NCI-H82 treated with DMSO at 0.1 percent for 48 hours (cell line): Measurements from ENCODE around the gene CDH9.
"Not testable (repeated sequence)": the region's sequence is repeated elsewhere in the genome, so short reads cannot be mapped to it uniquely, and the experiment has no call there.

Experiments
- DNase-seq: peaks from one replicate; lab custom pipeline; 2025; ENCODE audit not compliant: unreplicated experiment; lab: John Stamatoyannopoulos, UW

CDH9 gene

GRCh38 chr5:26948921-26949320 is 89.5 kb downstream of the CDH9 start:
- DNase-seq, result no peak

DNA sequence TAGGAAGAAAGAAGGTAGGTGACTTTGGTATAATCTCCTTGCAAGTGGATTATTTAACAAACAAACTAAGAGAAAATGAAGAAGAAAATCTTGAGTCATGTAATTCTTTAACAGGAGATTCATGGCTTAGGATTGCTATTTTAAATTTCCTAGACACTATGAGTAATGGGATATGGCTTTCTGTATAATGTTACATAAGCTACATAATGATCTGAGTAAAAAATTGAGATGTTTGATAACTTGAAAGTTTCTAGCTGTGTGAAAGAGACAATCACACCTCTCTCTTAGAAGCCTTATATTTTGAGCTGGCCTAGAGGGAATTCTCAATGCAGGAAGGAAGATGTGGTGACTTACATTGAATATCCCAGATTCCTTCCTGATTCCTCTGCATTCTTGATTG is 92.5 kb downstream of the CDH9 start:
- DNase-seq, result no peak

- no peak for DNase-seq
Observed at GRCh38 chr5:26942481-26942880, 95.9 kb downstream of the CDH9 start.

DNA sequence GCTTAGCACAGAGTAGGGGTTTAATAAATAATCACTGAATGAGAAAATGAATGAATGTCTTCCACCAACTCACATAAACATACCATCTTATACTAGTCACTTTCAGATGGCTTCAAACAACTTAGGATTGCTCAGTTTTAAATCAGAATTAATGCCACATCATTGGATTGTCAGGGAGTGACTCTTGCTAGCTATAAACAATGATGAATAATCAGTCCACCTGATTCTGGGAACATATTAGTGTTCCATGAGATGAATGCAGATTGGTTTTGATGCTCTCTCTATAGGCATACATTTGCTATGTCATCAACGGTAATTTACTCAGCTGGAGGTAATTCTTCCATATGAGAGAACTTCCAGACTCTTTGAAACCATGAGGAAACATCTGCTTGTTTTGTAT is 97.4 kb downstream of the CDH9 start:
- no peak for DNase-seq

GRCh38 chr5:26932238-26932637 is 106.1 kb downstream of the CDH9 start:
- DNase-seq, result no peak

GRCh38 chr5:26921439-26921838 is 116.9 kb downstream of the CDH9 start:
- no peak for DNase-seq

DNA sequence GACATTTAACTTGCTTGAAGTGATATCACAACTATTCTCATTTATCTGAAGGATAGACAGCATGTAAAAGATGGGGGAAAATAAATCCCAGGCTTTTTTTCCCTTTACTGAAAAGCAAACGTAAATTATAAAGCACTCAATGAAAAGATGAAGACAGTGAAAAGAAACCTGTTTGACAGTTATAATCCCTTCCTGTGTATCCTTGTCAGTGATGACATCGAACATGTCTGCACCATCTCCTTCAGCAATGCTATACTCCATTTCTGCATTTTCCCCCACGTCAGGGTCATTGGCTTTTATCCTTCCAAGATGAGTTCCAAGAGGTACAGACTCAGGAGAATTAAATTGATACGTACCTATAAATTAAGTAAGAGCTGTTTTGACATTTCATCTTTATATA is 134.9 kb downstream of the CDH9 start:
- no peak for DNase-seq

- DNase-seq, result no peak
Observed at GRCh38 chr5:26894719-26895263, 143.6 kb downstream of the CDH9 start.

DNA sequence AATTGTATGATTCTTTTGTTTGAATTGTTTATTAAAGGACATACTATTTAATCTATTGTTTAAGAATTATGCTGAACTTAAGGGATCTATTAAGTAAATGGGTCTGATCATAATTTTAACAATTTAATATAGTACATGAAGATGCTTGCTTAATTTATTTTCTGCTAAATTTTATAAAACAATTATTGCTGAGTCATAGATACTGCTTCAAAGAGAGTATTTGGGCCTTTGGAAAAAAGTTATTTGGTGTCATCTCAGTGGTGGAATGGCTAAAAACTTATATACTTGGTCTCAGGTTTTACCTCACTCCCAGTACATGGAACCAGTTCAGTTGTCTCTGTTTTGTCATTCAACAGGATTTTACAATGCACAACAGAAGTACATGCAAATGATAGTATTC is 145.3 kb downstream of the CDH9 start:
- no peak for DNase-seq

GRCh38 chr5:26889815-26890214 is 148.6 kb downstream of the CDH9 start:
- no peak for DNase-seq

DNA sequence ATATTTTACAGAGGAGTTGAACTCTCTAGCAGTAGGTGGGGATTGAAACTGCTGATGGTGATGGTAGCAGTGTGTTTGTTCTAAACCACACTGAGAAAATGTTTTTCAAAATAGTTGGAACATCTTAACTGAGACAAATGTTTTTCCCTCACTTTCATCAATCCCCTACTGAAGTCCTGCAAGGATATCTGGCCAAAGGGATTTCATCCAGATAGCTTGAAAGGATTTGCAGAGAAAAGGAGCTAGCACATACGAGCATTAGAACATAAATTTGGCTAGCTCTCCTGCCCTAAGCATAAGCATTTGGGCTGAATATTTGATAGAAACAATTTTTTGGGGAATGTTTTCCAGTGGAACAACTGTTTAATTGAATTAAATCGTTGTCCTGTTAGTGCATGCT is 153.9 kb downstream of the CDH9 start:
- DNase-seq, result no peak

- DNase-seq, result no peak
Observed at GRCh38 chr5:26883375-26883774, 155.0 kb downstream of the CDH9 start.

DNA sequence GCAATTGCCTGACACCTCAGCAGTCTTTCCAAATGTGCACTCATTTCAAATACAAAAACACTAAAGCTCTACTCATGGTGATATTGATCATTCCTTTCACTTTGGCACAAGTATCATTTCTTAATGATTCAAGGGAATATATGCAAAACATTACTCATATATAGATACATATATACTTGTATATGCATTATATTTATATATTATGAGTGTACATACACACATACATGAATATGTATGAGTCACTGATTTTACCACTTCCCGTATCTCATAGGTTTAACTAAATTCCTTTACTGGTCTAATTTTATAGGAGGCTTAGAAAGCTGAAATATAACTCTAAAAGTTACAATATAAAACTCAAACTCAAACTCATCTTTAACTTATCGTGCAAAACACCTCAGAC is 156.5 kb downstream of the CDH9 start:
- no peak for DNase-seq

DNA sequence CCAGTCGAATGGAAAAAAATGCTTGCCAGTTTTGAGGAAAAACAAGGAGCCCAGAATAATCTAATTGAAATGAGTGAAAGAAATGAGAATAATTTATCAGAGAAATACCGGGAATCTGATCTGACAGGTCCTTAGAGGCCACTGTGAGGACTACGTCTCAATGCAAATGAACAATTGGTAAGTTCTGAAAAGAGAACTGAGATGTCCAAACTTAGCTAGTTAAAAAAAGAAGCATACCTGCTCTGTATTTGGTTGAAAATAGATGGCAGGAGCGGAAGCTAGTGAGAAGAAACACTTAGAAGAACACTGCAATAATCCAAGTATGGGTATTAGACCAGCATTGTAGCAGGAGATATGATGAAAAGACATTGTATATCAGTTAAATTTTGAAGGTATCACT is 161.2 kb downstream of the CDH9 start:
- DNase-seq, result no peak

- DNase-seq, result no peak
Observed at GRCh38 chr5:26872337-26872736, 166.0 kb downstream of the CDH9 start.

GRCh38 chr5:26869781-26870180 is 168.6 kb downstream of the CDH9 start:
- DNase-seq, result no peak

DNA sequence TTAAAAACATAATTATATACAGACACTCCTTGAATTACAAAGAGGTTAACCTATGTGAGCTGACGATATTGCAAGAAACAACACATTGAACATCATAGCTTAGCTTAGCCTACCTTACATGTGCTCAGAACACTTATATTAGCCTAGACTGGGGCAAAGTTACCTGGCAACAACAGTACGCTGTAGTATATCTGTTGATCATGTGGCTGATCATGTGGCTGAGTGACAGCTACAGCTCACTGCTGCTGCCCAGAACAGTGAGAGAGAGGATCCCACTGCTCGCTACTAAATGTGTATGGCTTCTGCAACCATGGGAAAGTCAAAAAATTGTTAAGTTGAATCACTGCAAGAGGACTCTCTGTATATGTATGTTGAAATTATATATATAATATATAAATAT is 169.9 kb downstream of the CDH9 start:
- DNase-seq, result no peak

GRCh38 chr5:26864061-26864460 is 174.3 kb downstream of the CDH9 start:
- no peak for DNase-seq

DNA sequence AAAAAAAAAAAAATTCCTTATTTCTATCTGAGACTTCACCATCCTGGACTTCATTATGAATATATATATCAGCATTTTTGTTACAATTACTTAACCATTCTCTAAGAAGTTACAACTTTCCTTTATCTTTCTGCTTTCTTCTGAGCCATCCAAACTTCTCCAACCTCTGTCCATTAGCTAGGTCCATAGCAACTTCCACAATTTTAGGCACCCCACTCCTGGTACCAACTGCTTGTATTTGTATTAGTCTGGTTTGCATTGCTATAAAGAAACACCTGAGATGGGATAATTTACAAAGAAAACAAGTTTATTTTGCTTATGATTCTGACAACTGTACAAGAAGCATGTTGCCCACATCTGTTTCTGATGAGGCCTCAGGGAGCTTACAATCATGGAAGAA is 182.1 kb downstream of the CDH9 start:
- DNase-seq, result no peak

DNA sequence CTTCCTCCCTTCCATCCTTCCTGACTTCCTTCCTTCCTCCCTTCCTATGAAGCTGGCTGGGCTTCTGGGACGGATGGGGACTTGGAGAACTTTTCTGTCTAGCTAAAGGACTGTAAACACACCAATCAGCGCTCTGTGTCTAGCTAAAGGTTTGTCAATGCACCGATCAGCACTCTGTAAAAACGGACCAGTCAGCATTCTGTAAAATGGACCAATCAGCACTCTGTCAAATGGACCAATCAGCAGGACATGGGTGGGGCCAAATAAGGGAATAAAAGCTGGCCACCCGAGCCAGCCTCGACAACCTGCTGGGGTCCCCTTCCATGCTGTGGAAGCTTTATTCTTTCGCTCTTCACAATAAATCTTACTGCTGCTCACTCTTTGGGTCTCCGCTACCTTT is 185.9 kb downstream of the CDH9 start:
- DNase-seq, result not testable (repeated sequence)

DNA sequence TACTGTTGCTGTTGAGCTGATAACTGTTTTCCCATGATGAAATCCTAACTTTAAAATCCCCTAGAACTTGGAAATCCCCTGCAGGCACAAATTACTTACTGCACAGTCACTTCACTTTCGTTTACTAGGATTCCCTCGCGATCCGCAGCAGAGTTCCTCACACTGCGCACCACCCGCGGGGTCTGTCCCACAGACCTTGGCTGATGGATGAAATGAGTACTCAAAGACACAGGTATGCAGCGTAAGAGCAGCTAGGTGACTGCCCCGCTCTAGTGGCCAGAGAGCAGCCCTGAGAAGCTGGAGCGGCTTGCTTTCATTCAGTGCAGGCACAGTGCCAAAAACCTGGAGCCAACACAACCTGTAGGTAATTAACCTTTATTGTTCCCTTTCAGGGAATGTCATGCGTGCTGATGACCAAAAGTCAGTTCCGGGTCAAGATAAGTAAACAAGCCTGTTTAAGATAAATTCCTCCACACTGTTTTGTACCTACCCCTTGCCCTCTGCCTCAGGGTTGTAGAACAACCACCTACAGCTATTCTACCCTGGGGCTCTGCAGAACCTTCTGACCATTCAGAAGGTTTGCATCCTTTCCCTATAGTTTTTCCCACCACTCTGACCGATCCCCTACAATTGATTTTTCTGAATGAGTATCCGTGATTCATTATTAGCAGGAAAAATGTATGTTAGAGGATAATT is 191.2 kb downstream of the CDH9 start:
- DNase-seq, result no peak

- no peak for DNase-seq
Observed at GRCh38 chr5:26843677-26844076, 194.7 kb downstream of the CDH9 start.

GRCh38 chr5:26833596-26833995 is 204.8 kb downstream of the CDH9 start:
- no peak for DNase-seq
